ENCODE results near the gene RNF20.

DNA sequence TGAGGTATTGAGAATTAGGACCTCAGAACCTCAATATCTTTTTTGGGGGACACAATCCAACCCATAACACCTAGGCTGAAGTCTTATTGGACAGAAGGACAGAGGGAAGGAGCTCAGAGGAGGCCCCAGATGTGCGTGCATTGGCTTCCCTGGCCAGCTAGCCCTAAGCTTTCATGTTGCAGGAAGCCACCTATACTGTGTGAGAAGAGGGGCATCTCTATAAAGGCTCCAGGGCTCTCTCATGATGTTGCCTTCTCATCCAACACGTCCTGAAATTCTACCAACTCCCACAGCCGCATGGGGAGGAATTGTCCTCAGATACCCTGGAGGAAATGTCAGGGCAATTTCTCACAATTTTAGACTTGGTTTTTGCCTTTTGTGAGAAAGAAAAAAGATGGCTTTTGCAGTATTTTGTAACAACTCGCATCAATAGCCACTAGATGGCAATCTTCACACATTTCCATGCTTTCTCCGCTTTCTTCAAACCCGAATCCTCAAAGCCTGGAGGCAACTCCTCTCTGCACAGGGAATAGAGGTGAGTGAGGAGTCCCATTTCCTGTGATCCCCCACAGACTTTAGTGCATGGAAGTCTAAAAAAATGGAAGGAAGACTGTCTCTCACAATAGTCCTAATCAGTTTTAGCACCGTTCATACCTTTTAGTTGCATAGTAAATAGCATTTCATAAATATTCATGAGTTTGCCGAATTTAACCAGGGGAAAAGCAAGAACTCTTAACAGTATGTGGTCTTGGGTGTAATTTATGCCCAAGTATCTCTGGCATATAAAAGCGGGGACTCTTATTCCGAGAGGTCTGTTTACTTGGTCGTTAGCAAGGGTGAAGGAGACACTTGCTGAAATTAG is 68.5 kb downstream of the RNF20 start:
- TF ChIP-seq, protein P1, sequence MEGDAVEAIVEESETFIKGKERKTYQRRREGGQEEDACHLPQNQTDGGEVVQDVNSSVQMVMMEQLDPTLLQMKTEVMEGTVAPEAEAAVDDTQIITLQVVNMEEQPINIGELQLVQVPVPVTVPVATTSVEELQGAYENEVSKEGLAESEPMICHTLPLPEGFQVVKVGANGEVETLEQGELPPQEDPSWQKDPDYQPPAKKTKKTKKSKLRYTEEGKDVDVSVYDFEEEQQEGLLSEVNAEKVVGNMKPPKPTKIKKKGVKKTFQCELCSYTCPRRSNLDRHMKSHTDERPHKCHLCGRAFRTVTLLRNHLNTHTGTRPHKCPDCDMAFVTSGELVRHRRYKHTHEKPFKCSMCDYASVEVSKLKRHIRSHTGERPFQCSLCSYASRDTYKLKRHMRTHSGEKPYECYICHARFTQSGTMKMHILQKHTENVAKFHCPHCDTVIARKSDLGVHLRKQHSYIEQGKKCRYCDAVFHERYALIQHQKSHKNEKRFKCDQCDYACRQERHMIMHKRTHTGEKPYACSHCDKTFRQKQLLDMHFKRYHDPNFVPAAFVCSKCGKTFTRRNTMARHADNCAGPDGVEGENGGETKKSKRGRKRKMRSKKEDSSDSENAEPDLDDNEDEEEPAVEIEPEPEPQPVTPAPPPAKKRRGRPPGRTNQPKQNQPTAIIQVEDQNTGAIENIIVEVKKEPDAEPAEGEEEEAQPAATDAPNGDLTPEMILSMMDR (optimal IDR thresholded peaks at IDR 0.05 in 1 of 3, IDR thresholded peaks at IDR 0.05 in 1 of 3, conservative IDR thresholded peaks at IDR 0.05 in 1 of 3; ENCODE audit: extremely low read depth in 1 of 3, insufficient read depth in 2 of 3, low read length in 3 of 3), result peak; percentile 47 to 65 (median 58)
- no peak for TF ChIP-seq EZH2 (IDR thresholded peaks at IDR 0.05; ENCODE audit: low read length)

Data from keratinocyte (primary cell).